CD4-positive, alpha-beta T cell (primary cell): ENCODE results near the gene SERP1. TPM values are rescaled to one million over a fixed set of nuclear protein-coding genes. Genes with fewer than 3 reads are reported as not detected.

Experiments used
- ATAC-seq: fragments of 200-7000 bp; cut with Tn5 transposase; one replicate; pipeline ENCODE4 v1.10.0; 2022; ENCODE audit warnings: mild to moderate bottlenecking; ENCODE audit not compliant: poor library complexity
- CTCF ChIA-PET: fragments of 350-600 bp; sonication (Branson Sonifier 250); formaldehyde crosslinking; loops from one replicate; lab custom pipeline; 2021; ENCODE audit warnings: antibody characterized with exemption, inconsistent platforms; lab: Charles Lee
- POLR2A ChIA-PET: fragments of 350-600 bp; sonication (Branson Sonifier 250); formaldehyde crosslinking; loops from one replicate; lab custom pipeline; 2021; ENCODE audit warnings: antibody characterized with exemption, inconsistent platforms; lab: Charles Lee
- DNase-seq, 14 experiments: peaks; one replicate each; pipeline ENCODE4 v3.0.0-alpha.2; 2013 to 2020; ENCODE audit warnings: mixed read lengths in 2 of 14
- H3K27ac ChIP-seq, 2 donors: one replicate each; pipeline versions ENCODE4 v1.5.1 to v1.7.0; 2013; ENCODE audit warnings: low read length in 2 of 2, low read depth in 1 of 2, mild to moderate bottlenecking in 1 of 2
- H3K27me3 ChIP-seq, 2 experiments: 1 replicate in 1 of 2; 2 replicates in 1 of 2; pipeline versions ENCODE4 v1.6.1 to v1.7.0; 2013; ENCODE audit warnings: low read length in 2 of 2, control low read depth in 1 of 2, mild to moderate bottlenecking in 1 of 2, moderate library complexity in 1 of 2; ENCODE audit not compliant: insufficient read depth in 2 of 2, control insufficient read depth in 1 of 2
- H3K36me3 ChIP-seq: one replicate; pipeline ENCODE4 v1.6.1; 2013; ENCODE audit warnings: low read length, control low read depth; ENCODE audit not compliant: insufficient read depth
- H3K4me1 ChIP-seq: one replicate; pipeline ENCODE4 v1.6.1; 2013; ENCODE audit warnings: low read length, control low read depth; ENCODE audit not compliant: insufficient read depth
- H3K4me3 ChIP-seq: one replicate; pipeline ENCODE4 v1.5.1; 2013; ENCODE audit warnings: mild to moderate bottlenecking, low read length, moderate library complexity
- H3K9me3 ChIP-seq, 2 experiments: 1 replicate in 1 of 2; 2 replicates in 1 of 2; pipeline versions ENCODE4 v1.6.1 to v1.7.0; 2013; ENCODE audit warnings: low read length in 2 of 2, mild to moderate bottlenecking in 2 of 2, control low read depth in 1 of 2, moderate library complexity in 1 of 2; ENCODE audit not compliant: control insufficient read depth in 1 of 2, insufficient read depth in 1 of 2
- H3K27ac Mint-ChIP-seq: one replicate; pipeline ENCODE4 v1.8.0; 2020; ENCODE audit warnings: mixed read lengths
- H3K27me3 Mint-ChIP-seq: one replicate; pipeline ENCODE4 v1.8.0; 2021; ENCODE audit warnings: mixed read lengths
- H3K36me3 Mint-ChIP-seq: one replicate; pipeline ENCODE4 v1.8.0; 2021; ENCODE audit warnings: low read depth, mixed read lengths
- H3K4me1 Mint-ChIP-seq: one replicate; pipeline ENCODE4 v1.8.0; 2021; ENCODE audit warnings: low read depth, mixed read lengths
- H3K4me3 Mint-ChIP-seq: one replicate; pipeline ENCODE4 v1.8.0; 2020; ENCODE audit warnings: mild to moderate bottlenecking, mixed read lengths
- H3K9me3 Mint-ChIP-seq: one replicate; pipeline ENCODE4 v1.8.0; 2020; ENCODE audit warnings: mixed read lengths
- intact Hi-C, 2 experiments: fragments of 100-400 bp; cut with DNase I in 1 of 2; cut with micrococcal nuclease in 1 of 2; formaldehyde crosslinking; loops; one replicate each; pipeline versions ENCODE4 v1.15.1 to v1.9.0; 2023 to 2025; cut with DNase I, micrococcal nuclease
- total RNA-seq, 174 experiments: library from RNA in 2 of 174; stranded (reverse) in 2 of 174; gene quantifications; one replicate each; pipeline ENCODE4 v1.2.3 and lab custom pipeline; 2021 to 2026
- TF ChIP-seq, protein P1 (sequence below): fragments of 200-600 bp; IDR thresholded peaks from one replicate; pipeline ENCODE4 v1.8.0; 2022; ENCODE audit warnings: antibody characterized with exemption, mild to moderate bottlenecking

The SERP1 gene
- total RNA-seq, 2 experiments from 2014 or later: 141 to 147 TPM

DNA sequence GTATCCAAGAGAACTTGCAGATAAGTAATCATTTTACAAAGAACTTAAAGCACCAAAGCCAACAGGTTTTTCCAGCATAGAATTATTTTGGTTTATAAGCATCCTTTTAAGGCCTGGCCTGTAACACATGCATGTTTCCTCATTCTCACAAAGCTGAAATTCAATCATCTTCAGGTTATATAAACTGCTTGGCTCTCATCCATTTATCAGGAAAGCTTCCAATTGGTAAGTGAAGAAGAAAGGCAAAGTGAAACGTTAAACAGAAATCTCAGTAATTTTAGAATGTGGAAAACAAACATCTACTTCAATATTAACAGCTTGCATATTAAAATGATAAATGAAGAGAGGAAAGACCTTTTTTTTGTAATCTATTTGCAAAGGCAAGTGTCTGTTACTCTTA is 1.6 kb downstream of the SERP1 start:
- TF ChIP-seq, protein P1, sequence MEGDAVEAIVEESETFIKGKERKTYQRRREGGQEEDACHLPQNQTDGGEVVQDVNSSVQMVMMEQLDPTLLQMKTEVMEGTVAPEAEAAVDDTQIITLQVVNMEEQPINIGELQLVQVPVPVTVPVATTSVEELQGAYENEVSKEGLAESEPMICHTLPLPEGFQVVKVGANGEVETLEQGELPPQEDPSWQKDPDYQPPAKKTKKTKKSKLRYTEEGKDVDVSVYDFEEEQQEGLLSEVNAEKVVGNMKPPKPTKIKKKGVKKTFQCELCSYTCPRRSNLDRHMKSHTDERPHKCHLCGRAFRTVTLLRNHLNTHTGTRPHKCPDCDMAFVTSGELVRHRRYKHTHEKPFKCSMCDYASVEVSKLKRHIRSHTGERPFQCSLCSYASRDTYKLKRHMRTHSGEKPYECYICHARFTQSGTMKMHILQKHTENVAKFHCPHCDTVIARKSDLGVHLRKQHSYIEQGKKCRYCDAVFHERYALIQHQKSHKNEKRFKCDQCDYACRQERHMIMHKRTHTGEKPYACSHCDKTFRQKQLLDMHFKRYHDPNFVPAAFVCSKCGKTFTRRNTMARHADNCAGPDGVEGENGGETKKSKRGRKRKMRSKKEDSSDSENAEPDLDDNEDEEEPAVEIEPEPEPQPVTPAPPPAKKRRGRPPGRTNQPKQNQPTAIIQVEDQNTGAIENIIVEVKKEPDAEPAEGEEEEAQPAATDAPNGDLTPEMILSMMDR: no peak
- ChIA-PET CTCF (interaction anchor here (0.9 to 2.4 kb wide), 4 partner anchors 135 to 243 kb away, joined by 3 to 7 read pairs (median 4); partner anchors contain the start of gene TSC22D2), POLR2A (interaction anchor here (2.1 to 8.1 kb wide), 5 partner anchors 58 to 217 kb away, joined by 8 to 146 read pairs (median 77); partner anchors contain the start of genes ERICH6, SELENOT, SIAH2 and TSC22D2)
- Mint-ChIP-seq H3K27ac (peak overlapping the region; percentile 93), H3K9me3 (no peaks in the 10 kb centered on the region), H3K27me3 (no peaks in the 10 kb centered on the region), H3K4me1 (peaks cover 67% of the 10 kb centered on the region), H3K36me3 (peaks cover 63% of the 10 kb centered on the region), H3K4me3 (peak overlapping the region; percentile 91)
- intact Hi-C loops: loop anchor here (2.0 to 10.0 kb wide), 5 partner anchors 160 to 732 kb away; partner anchors contain the start of genes RNF13 (in 2 of the 2), ERICH6 (in 1 of the 2) and PFN2 (in 1 of the 2)
- H3K27ac ChIP-seq: peak overlapping the region in 1 of 2 donors; percentile 99
- peak overlapping the region; percentile 86 for H3K4me3 ChIP-seq
- H3K36me3 ChIP-seq: peaks cover 28% of the 10 kb centered on the region
- no peaks in the 10 kb centered on the region for H3K9me3 ChIP-seq
- DNase-seq: no peak
- peaks cover 14% of the 10 kb centered on the region for H3K4me1 ChIP-seq
- no peak for ATAC-seq
- no peaks in the 10 kb centered on the region for H3K27me3 ChIP-seq

DNA sequence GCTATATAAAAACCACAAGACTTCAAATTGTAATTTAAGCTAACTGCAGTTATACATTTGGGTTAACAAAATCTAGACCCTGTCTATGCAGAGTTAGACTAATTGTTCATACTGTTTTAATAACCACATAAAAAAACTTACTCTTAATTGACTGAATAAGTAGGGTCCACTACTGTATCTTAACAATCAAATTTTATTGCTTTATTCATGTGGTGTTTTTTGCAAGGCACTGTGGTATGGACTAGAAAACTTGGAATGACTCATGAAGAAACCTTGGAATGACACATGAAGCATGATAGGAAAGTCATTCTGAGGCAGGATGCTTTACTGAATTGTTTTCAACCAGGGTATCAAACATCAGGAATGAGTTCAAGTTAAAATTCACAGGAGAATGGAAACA is 2.3 kb downstream of the SERP1 start:
- ChIA-PET POLR2A (interaction anchor here (3.8 to 8.1 kb wide), 4 partner anchors 59 to 218 kb away, joined by 24 to 146 read pairs (median 88); partner anchors contain the start of genes ERICH6, SELENOT, SIAH2 and TSC22D2), CTCF (interaction anchor here (1.1 to 2.4 kb wide), 3 partner anchors 17 to 216 kb away, joined by 4 to 7 read pairs (median 4); no protein-coding TSS in a partner anchor)
- Mint-ChIP-seq H3K4me3 (peak overlapping the region; percentile 91), H3K9me3 (no peaks in the 10 kb centered on the region), H3K27ac (peak overlapping the region; percentile 93), H3K27me3 (no peaks in the 10 kb centered on the region), H3K4me1 (peaks cover 69% of the 10 kb centered on the region), H3K36me3 (peaks cover 65% of the 10 kb centered on the region)
- H3K27me3 ChIP-seq: no peaks in the 10 kb centered on the region
- H3K27ac ChIP-seq: no peak overlapping the region
- intact Hi-C loops: loop anchor here (2.0 to 10.0 kb wide), 3 partner anchors 161 to 731 kb away; partner anchors contain the start of genes ERICH6 (in 1 of the 2) and RNF13 (in 1 of the 2)
- peaks cover 14% of the 10 kb centered on the region for H3K4me1 ChIP-seq
- no peak for ATAC-seq
- TF ChIP-seq, protein P1: no peak
- no peak for DNase-seq
- H3K36me3 ChIP-seq: peaks cover 28% of the 10 kb centered on the region
- H3K9me3 ChIP-seq: no peaks in the 10 kb centered on the region
- no peak overlapping the region for H3K4me3 ChIP-seq

DNA sequence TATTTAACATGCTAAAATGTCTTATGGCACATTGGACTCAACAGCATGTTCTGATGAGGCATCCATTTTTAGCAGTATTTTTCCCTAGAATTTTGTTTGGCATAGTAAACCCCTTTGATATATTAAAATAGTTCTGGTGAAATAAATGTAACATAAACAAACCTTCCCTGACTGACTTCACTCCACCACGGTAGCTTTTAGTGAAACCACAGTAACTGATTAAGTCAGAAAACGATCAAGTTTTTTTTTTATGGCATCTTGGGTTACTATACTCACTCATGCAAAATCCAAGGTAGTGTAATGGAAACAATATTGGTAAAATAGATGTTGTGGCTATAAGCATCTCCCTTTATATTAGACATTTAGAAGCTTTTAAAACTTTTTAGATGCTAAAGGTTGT is 2.8 kb downstream of the SERP1 start:
- intact Hi-C loops: loop anchor here (5.0 to 10.0 kb wide), 2 partner anchors 161 to 164 kb away; partner anchors contain the start of gene ERICH6 (in 1 of the 2)
- peaks cover 65% of the 10 kb centered on the region for H3K36me3 Mint-ChIP-seq
- H3K4me1 ChIP-seq: peaks cover 14% of the 10 kb centered on the region

More for the DNA sequence above, 2.8 kb downstream of the SERP1 start:
- Mint-ChIP-seq H3K4me1 (peaks cover 66% of the 10 kb centered on the region), H3K9me3 (no peaks in the 10 kb centered on the region), H3K27me3 (no peaks in the 10 kb centered on the region), H3K4me3 (peak overlapping the region; percentile 91), H3K27ac (peak overlapping the region; percentile 93)
- Histone ChIP-seq H3K27ac (no peak overlapping the region), H3K4me3 (no peak overlapping the region), H3K9me3 (no peaks in the 10 kb centered on the region), H3K27me3 (no peaks in the 10 kb centered on the region), H3K36me3 (peaks cover 24% of the 10 kb centered on the region)
- CTCF ChIA-PET: interaction anchor here (1.1 kb wide), 1 partner anchor 17 kb away, joined by 4 read pairs; no protein-coding TSS in a partner anchor
- TF ChIP-seq, protein P1: no peak
- DNase-seq (no peak), ATAC-seq (no peak)
- POLR2A ChIA-PET: interaction anchor here (0.6 to 8.1 kb wide), 4 partner anchors 60 to 218 kb away, joined by 3 to 146 read pairs (median 61); partner anchors contain the start of genes ERICH6, SELENOT, SIAH2 and TSC22D2
